Measurements from ENCODE around the gene RGS21.
"Not testable (repeated sequence)": the region's sequence is repeated elsewhere in the genome, so short reads cannot be mapped to it uniquely, and the experiment has no call there.

RGS21 gene

DNA sequence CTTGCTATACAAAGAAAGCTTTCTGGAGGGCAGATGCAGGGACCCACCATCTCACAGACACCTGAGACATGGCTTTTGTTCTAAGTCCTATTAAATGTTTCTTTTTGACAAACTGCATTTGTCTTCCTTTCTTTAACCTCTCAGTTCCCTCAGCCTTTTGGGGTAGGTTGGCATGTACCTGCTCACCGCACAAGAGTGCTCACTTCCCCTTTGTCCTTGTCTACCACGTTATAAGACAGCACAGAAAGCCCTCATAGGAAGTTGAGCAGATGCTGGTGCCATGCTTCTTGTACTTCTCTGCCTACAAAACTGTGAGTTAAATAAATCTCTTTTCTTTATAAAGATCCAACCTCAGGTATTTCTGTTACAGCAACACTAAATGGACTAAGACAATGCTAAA is 31.9 kb upstream of the RGS21 start:
- Histone ChIP-seq H3K36me3 (ENCODE audit: control insufficient read depth, low read length) (no peaks in the 10 kb centered on the region), H3K4me1 (ENCODE audit: control insufficient read depth, low read length) (no peaks in the 10 kb centered on the region), H3F3A (ENCODE audit: control insufficient read depth, insufficient read depth) (no peaks in the 10 kb centered on the region), H3K9me3 (ENCODE audit: control insufficient read depth, insufficient read depth, low read length) (0 out of 2 replicates have a peak, but pooled peaks cover 3% of the 10 kb centered on the region), H4K20me1 (ENCODE audit: control insufficient read depth, insufficient read depth, low read depth, low read length) (no peaks in the 10 kb centered on the region), H3K27me3 (ENCODE audit: control insufficient read depth, low read length) (no peaks in the 10 kb centered on the region), H3K9me2 (replicated peaks; ENCODE audit: control insufficient read depth, low read length) (no peaks in the 10 kb centered on the region), H3K79me2 (ENCODE audit: control insufficient read depth, low read length) (no peaks in the 10 kb centered on the region), H3K4me2 (ENCODE audit: low read length) (no peak overlapping the region), H3K27ac (ENCODE audit: low read depth, low read length) (no peak overlapping the region), H3K4me3 (ENCODE audit: low read length) (no peak overlapping the region)
- TF ChIP-seq EZH2phosphoT487 (IDR thresholded peaks at IDR 0.05; ENCODE audit: borderline replicate concordance, low read length): no peak
- TF ChIP-seq, protein P1, sequence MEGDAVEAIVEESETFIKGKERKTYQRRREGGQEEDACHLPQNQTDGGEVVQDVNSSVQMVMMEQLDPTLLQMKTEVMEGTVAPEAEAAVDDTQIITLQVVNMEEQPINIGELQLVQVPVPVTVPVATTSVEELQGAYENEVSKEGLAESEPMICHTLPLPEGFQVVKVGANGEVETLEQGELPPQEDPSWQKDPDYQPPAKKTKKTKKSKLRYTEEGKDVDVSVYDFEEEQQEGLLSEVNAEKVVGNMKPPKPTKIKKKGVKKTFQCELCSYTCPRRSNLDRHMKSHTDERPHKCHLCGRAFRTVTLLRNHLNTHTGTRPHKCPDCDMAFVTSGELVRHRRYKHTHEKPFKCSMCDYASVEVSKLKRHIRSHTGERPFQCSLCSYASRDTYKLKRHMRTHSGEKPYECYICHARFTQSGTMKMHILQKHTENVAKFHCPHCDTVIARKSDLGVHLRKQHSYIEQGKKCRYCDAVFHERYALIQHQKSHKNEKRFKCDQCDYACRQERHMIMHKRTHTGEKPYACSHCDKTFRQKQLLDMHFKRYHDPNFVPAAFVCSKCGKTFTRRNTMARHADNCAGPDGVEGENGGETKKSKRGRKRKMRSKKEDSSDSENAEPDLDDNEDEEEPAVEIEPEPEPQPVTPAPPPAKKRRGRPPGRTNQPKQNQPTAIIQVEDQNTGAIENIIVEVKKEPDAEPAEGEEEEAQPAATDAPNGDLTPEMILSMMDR (IDR thresholded peaks at IDR 0.05; ENCODE audit: low read depth, low read length, poor library complexity, severe bottlenecking): no peak

DNA sequence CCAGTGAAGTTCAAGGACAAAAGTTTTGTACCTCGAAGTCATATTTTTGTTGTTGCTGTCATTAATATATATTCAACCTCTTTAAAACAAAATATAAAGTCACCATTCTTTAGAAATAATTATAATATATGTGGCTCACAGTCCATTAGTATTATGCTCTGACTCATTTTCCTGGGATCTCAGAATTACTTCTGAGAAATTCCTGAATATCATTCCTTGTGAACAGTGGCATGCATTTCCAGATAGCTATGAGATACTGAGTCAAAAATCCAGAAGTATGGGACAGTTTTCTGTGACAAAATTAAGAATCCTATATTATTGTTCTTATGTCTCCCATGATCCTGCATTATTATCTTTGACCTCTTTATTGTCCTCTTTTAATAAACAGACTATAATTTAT is 13.8 kb upstream of the RGS21 start:
- no peak overlapping the region for H3K4me3 ChIP-seq (ENCODE audit: low read length)
- no peaks in the 10 kb centered on the region for H3K4me1 ChIP-seq (ENCODE audit: control insufficient read depth, low read length)
- no peaks in the 10 kb centered on the region for H3K79me2 ChIP-seq (ENCODE audit: control insufficient read depth, low read length)
- H3F3A ChIP-seq (ENCODE audit: control insufficient read depth, insufficient read depth): no peaks in the 10 kb centered on the region
- TF ChIP-seq, protein P1 (IDR thresholded peaks at IDR 0.05; ENCODE audit: low read depth, low read length, poor library complexity, severe bottlenecking): no peak
- TF ChIP-seq EZH2phosphoT487 (IDR thresholded peaks at IDR 0.05; ENCODE audit: borderline replicate concordance, low read length): no peak
- H3K9me3 ChIP-seq (ENCODE audit: control insufficient read depth, insufficient read depth, low read length): no peaks in the 10 kb centered on the region
- H4K20me1 ChIP-seq (ENCODE audit: control insufficient read depth, insufficient read depth, low read depth, low read length): no peaks in the 10 kb centered on the region
- no peaks in the 10 kb centered on the region for H3K9me2 ChIP-seq (replicated peaks; ENCODE audit: control insufficient read depth, low read length)
- H3K27me3 ChIP-seq (ENCODE audit: control insufficient read depth, low read length): 0 out of 2 replicates have a peak, but pooled peaks cover 4% of the 10 kb centered on the region
- H3K4me2 ChIP-seq (ENCODE audit: low read length): no peak overlapping the region
- H3K27ac ChIP-seq (ENCODE audit: low read depth, low read length): no peak overlapping the region
- no peaks in the 10 kb centered on the region for H3K36me3 ChIP-seq (ENCODE audit: control insufficient read depth, low read length)

DNA sequence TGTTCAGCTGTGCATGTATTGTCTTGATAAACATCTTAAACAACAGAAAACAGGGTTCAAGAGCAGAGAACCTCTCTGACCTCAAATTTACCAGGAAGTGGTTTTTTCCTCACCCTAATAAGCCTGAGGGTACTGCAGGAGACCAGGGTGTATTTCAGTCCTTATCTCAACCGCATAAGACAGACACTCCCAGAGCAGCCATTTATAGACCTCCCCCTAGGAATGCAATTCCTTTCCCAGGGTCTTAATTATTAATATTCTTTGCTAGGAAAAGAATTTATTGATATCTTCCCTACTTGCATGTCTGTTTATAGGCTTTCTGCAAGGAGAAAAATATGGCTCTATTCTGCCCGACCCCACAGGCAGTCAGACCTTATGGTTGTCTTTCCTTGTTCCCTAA is 8.5 kb upstream of the RGS21 start:
- H3K79me2 ChIP-seq (ENCODE audit: control insufficient read depth, low read length); H3K27ac ChIP-seq (ENCODE audit: low read depth, low read length); H3K27me3 ChIP-seq (ENCODE audit: control insufficient read depth, low read length); H3K4me2 ChIP-seq (ENCODE audit: low read length); H3F3A ChIP-seq (ENCODE audit: control insufficient read depth, insufficient read depth); H3K9me3 ChIP-seq (ENCODE audit: control insufficient read depth, insufficient read depth, low read length); H3K9me2 ChIP-seq (replicated peaks; ENCODE audit: control insufficient read depth, low read length); H4K20me1 ChIP-seq (ENCODE audit: control insufficient read depth, insufficient read depth, low read depth, low read length); H3K36me3 ChIP-seq (ENCODE audit: control insufficient read depth, low read length); H3K4me3 ChIP-seq (ENCODE audit: low read length); H3K4me1 ChIP-seq (ENCODE audit: control insufficient read depth, low read length): not testable (repeated sequence)

DNA sequence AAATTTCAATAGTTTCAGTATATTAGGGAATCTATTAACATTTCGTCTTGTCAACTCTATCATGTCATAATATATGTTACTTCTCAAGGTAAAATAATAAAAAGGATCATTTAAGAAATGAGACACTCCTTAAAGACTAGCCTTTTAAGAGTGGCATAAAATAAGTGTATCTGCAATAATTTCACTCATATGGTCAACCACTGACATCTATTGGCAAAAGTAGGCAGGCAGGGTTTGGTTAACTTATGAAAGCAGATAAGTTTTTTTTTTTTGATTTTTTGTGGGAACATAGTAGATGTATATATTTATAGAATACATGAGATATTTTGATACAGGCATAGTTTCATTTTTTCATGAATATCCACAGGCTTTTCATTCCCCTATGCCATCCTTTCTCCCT is 5.5 kb upstream of the RGS21 start:
- no peaks in the 10 kb centered on the region for H4K20me1 ChIP-seq (ENCODE audit: control insufficient read depth, insufficient read depth, low read depth, low read length)
- no peaks in the 10 kb centered on the region for H3K9me3 ChIP-seq (ENCODE audit: control insufficient read depth, insufficient read depth, low read length)

More for the DNA sequence above, 5.5 kb upstream of the RGS21 start:
- Histone ChIP-seq H3K27ac (ENCODE audit: low read depth, low read length) (no peak overlapping the region), H3K36me3 (ENCODE audit: control insufficient read depth, low read length) (no peaks in the 10 kb centered on the region), H3F3A (ENCODE audit: control insufficient read depth, insufficient read depth) (no peaks in the 10 kb centered on the region), H3K4me1 (ENCODE audit: control insufficient read depth, low read length) (no peaks in the 10 kb centered on the region), H3K4me2 (ENCODE audit: low read length) (no peak overlapping the region), H3K9me2 (replicated peaks; ENCODE audit: control insufficient read depth, low read length) (no peaks in the 10 kb centered on the region), H3K79me2 (ENCODE audit: control insufficient read depth, low read length) (no peaks in the 10 kb centered on the region), H3K4me3 (ENCODE audit: low read length) (no peak overlapping the region), H3K27me3 (ENCODE audit: control insufficient read depth, low read length) (peaks cover 4% of the 10 kb centered on the region; the same call in 1 of the 2 replicates)
- TF ChIP-seq, protein P1 (IDR thresholded peaks at IDR 0.05; ENCODE audit: low read depth, low read length, poor library complexity, severe bottlenecking): peak; percentile 38
- TF ChIP-seq EZH2phosphoT487 (IDR thresholded peaks at IDR 0.05; ENCODE audit: borderline replicate concordance, low read length): no peak
